Stimulated activated CD4-positive, alpha-beta T cell treated with anti-CD3 and anti-CD28 coated beads, Interleukin-2, amount 100 ng/mL, for 48 hours (primary cell): ENCODE data around the gene CCDC47.
A peak's percentile ranks its signal among the peaks of the same experiment; 100 is the strongest.
"Not testable (repeated sequence)": the region's sequence is repeated elsewhere in the genome, so short reads cannot be mapped to it uniquely, and the experiment has no call there.

Experiments
- DNase-seq, 2 donors: peaks; one replicate each; pipeline ENCODE4 v3.0.0-alpha.2; 2020

The CCDC47 gene

GRCh38 chr17:63780928-63781327, 7.5 kb upstream of the CCDC47 start:
- no peak for DNase-seq

- DNase-seq: no peak
Measured at GRCh38 chr17:63780507-63780906, 7.1 kb upstream of the CCDC47 start.

- DNase-seq: no peak
Measured at GRCh38 chr17:63775420-63775819, 2.0 kb upstream of the CCDC47 start.

GRCh38 chr17:63774969-63775265, 1.5 kb upstream of the CCDC47 start:
- no peak for DNase-seq

GRCh38 chr17:63774141-63774968, 958 bp upstream of the CCDC47 start, which contains the start of gene DDX42:
Gene DDX42 (plus strand): TSS chr17:63774170. CDS start chr17:63787050, 12,880 bp downstream.
- peak in 1 of 2 donors; percentile 87 for DNase-seq

GRCh38 chr17:63772801-63773271, 561 bp downstream of the CCDC47 start:
- DNase-seq: no peak

GRCh38 chr17:63768433-63768832, 5.0 kb downstream of the CCDC47 start:
- DNase-seq: no peak

GRCh38 chr17:63766754-63767153, 6.6 kb downstream of the CCDC47 start:
- no peak for DNase-seq

- DNase-seq: no peak
Measured at GRCh38 chr17:63764716-63765115, 8.7 kb downstream of the CCDC47 start.

- DNase-seq: no peak
Measured at GRCh38 chr17:63762161-63763078, 11.0 kb downstream of the CCDC47 start.

GRCh38 chr17:63760771-63761539, 12.4 kb downstream of the CCDC47 start:
- DNase-seq: no peak

- no peak for DNase-seq
Measured at GRCh38 chr17:63758428-63758827, 15.0 kb downstream of the CCDC47 start.

GRCh38 chr17:63754046-63754445, 19.4 kb downstream of the CCDC47 start:
- DNase-seq: no peak

- no peak for DNase-seq
Measured at GRCh38 chr17:63753215-63753614, 20.2 kb downstream of the CCDC47 start.

- DNase-seq: no peak
Measured at GRCh38 chr17:63752707-63753106, 20.7 kb downstream of the CCDC47 start.

GRCh38 chr17:63751806-63752205, 21.6 kb downstream of the CCDC47 start:
- DNase-seq: no peak

- DNase-seq: peak; percentile 98
Measured at GRCh38 chr17:63741408-63742173, 31.8 kb downstream of the CCDC47 start, which contains the start of gene STRADA. Gene STRADA (minus strand): TSS chr17:63741799. CDS start chr17:63728369, 13,430 bp downstream.

- DNase-seq: peak in 1 of 2 donors; percentile 45
Measured at GRCh38 chr17:63741143-63741407, 32.3 kb downstream of the CCDC47 start.

GRCh38 chr17:63740464-63741142, 32.8 kb downstream of the CCDC47 start:
- no peak for DNase-seq

GRCh38 chr17:63735691-63736090, 37.7 kb downstream of the CCDC47 start:
- no peak for DNase-seq

- DNase-seq: no peak
Measured at GRCh38 chr17:63722403-63722802, 51.0 kb downstream of the CCDC47 start.

GRCh38 chr17:63720194-63720593, 53.2 kb downstream of the CCDC47 start:
- not testable (repeated sequence) for DNase-seq
